ENCODE results near the gene ADSS1. TPM values are rescaled to one million over a fixed set of nuclear protein-coding genes. Genes with fewer than 3 reads are reported as not detected.

Gene ADSS1
- total RNA-seq, 1 experiment from 2014 or later = 10.0 TPM

GRCh38 chr14:104723651-104724406 lies at the start of gene ADSS1 (continued):
- no peak for TF ChIP-seq JUN (CRISPR knock-in tag; IDR thresholded peaks at IDR 0.05)
- TF ChIP-seq IRF2 (CRISPR knock-in tag; IDR thresholded peaks at IDR 0.05; ENCODE audit: borderline replicate concordance, low read depth) = no peak
- TF ChIP-seq, protein P1, sequence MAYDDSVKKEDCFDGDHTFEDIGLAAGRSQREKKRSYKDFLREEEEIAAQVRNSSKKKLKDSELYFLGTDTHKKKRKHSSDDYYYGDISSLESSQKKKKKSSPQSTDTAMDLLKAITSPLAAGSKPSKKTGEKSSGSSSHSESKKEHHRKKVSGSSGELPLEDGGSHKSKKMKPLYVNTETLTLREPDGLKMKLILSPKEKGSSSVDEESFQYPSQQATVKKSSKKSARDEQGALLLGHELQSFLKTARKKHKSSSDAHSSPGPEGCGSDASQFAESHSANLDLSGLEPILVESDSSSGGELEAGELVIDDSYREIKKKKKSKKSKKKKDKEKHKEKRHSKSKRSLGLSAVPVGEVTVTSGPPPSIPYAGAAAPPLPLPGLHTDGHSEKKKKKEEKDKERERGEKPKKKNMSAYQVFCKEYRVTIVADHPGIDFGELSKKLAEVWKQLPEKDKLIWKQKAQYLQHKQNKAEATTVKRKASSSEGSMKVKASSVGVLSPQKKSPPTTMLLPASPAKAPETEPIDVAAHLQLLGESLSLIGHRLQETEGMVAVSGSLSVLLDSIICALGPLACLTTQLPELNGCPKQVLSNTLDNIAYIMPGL (CRISPR knock-in tag; IDR thresholded peaks at IDR 0.05) = peak; percentile 65
- peak; percentile 66; the same call in 1 of the 2 replicates for TF ChIP-seq EMX1 (CRISPR knock-in tag; IDR thresholded peaks at IDR 0.05)
- TF ChIP-seq ARID4B (CRISPR knock-in tag; IDR thresholded peaks at IDR 0.05; ENCODE audit: borderline replicate concordance) = peak; percentile 18; the same call in 1 of the 2 replicates
- no peak for TF ChIP-seq ZNF317 (CRISPR knock-in tag; IDR thresholded peaks at IDR 0.05; ENCODE audit: borderline replicate concordance, low read depth)
- TF ChIP-seq, protein P2, sequence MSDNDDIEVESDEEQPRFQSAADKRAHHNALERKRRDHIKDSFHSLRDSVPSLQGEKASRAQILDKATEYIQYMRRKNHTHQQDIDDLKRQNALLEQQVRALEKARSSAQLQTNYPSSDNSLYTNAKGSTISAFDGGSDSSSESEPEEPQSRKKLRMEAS (CRISPR knock-in tag; IDR thresholded peaks at IDR 0.05) = no peak
- TF ChIP-seq SP1 (CRISPR knock-in tag; conservative IDR thresholded peaks at IDR 0.05) = 0 out of 2 replicates have a peak, but pooled peaks have one; percentile 37
- TF ChIP-seq, protein P3, sequence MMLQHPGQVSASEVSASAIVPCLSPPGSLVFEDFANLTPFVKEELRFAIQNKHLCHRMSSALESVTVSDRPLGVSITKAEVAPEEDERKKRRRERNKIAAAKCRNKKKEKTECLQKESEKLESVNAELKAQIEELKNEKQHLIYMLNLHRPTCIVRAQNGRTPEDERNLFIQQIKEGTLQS (CRISPR knock-in tag; conservative IDR thresholded peaks at IDR 0.05) = no peak
- TF ChIP-seq, protein P4, sequence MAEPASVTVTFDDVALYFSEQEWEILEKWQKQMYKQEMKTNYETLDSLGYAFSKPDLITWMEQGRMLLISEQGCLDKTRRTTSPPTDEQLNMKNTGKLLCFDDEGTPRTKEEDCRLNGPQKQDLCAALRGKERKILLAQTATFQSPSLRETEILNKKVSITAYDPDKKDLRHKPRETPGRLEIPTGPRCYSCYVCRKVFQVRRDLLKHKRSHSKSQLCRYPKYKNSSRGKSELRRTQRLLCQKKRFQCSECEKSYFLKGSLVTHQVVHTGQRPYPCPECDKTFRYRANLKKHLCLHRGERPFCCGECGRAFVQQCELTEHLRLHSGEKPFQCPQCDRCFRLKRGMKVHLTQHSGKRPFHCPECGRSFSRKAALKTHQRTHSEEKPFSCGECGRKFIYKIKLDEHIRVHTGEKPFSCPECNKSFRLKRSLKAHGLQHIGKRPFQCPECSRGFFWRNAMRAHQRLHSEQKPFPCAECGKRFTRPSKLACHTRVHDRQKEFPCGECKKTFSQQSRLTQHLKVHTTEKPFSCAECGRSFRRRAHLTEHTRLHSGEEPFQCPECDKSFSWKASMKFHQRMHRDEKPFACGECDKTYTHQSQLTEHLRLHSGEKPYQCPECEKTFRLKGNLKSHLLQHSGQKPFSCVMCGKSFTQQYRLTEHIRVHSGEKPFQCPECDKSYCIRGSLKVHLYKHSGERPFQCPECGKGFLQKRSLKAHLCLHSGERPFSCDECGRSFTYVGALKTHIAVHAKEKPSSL (CRISPR knock-in tag; conservative IDR thresholded peaks at IDR 0.05) = no peak

DNA sequence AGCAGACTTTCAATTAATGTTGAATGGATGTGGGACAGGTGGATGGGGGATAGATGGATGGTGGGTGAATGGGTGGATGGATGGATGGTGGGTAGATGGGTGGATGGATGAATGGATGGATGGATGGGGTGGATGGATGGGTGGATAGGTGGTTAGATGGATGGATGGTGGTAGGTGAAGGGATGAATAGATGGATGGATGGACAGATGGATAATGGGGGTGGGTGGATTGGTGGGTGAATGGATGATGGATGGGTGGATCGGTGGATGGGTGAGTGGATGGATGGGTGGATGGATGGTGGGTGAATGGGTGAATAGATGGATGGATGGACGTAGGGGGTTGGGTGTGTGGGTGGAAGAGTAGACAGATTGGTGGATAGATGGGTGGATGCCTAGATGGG lies 48.6 kb upstream of the ADSS1 start:
- CTCF ChIA-PET = no interaction called here
- TF ChIP-seq MYBL2 (CRISPR knock-in tag; IDR thresholded peaks at IDR 0.05) = no peak
- TF ChIP-seq ATF2 (CRISPR knock-in tag; IDR thresholded peaks at IDR 0.05; ENCODE audit: borderline replicate concordance, low read depth) = no peak
- no peak for TF ChIP-seq MLX (CRISPR knock-in tag; IDR thresholded peaks at IDR 0.05)
- TF ChIP-seq, protein P5, sequence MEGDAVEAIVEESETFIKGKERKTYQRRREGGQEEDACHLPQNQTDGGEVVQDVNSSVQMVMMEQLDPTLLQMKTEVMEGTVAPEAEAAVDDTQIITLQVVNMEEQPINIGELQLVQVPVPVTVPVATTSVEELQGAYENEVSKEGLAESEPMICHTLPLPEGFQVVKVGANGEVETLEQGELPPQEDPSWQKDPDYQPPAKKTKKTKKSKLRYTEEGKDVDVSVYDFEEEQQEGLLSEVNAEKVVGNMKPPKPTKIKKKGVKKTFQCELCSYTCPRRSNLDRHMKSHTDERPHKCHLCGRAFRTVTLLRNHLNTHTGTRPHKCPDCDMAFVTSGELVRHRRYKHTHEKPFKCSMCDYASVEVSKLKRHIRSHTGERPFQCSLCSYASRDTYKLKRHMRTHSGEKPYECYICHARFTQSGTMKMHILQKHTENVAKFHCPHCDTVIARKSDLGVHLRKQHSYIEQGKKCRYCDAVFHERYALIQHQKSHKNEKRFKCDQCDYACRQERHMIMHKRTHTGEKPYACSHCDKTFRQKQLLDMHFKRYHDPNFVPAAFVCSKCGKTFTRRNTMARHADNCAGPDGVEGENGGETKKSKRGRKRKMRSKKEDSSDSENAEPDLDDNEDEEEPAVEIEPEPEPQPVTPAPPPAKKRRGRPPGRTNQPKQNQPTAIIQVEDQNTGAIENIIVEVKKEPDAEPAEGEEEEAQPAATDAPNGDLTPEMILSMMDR (IDR thresholded peaks at IDR 0.05) = no peak
- no peak for TF ChIP-seq EMX1 (CRISPR knock-in tag; IDR thresholded peaks at IDR 0.05)
- Mint-ChIP-seq H3K4me3 (no peak overlapping the region), H3K27ac (no peak overlapping the region), H3K9me3 (peaks cover 5% of the 10 kb centered on the region), H3K27me3 (ENCODE audit: low read depth) (peaks cover 13% of the 10 kb centered on the region), H3K4me1 (peaks cover 29% of the 10 kb centered on the region), H3K36me3 (no peaks in the 10 kb centered on the region)
- POLR2A ChIA-PET = interaction anchor here (0.6 kb wide), 1 partner anchor 11 kb away, joined by 4 read pairs; no protein-coding TSS in a partner anchor
- DNase-seq (ENCODE audit: low spot score) (no peak), ATAC-seq (no peak)
